Measurements from ENCODE around the gene MTHFD1L.
"Not testable (repeated sequence)": the region's sequence is repeated elsewhere in the genome, so short reads cannot be mapped to it uniquely, and the experiment has no call there.

Gene MTHFD1L

GRCh38 chr6:151067684-151068596 is 202.4 kb downstream of the MTHFD1L start:
- DNase-seq (ENCODE audit: low spot score): peak; percentile 99

DNA sequence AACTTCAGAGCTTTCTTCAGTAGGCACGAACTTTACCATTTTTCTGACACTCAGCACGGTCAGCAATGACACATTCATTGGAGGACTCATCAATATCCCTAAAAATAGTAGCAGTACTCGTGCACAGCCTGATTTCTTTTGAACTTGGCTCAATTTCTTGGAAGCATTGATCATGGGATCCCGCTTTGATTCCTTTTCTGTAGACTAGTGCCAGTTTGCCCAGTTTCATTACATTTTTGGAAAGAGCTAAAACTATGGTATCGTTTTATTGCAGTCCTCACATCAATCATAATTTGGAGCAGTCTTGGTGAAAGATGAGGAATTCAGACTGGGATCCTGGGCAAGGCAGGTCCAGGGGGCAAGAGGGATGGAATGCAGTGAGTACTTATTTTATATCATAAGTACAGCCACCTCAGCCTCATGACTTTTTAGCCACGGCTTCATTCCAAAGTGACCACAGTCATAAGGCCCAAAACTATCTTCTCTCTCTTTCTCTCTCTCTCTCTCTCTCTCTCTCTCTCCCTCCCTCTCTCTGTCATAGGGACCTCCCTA is 203.3 kb downstream of the MTHFD1L start:
- peak; percentile 84 for DNase-seq (ENCODE audit: low spot score)

- no peak for DNase-seq (ENCODE audit: low spot score)
Observed at GRCh38 chr6:151069641-151070040, 204.1 kb downstream of the MTHFD1L start.

- DNase-seq (ENCODE audit: low spot score): no peak
Observed at GRCh38 chr6:151070631-151071051, 205.1 kb downstream of the MTHFD1L start.

- peak; percentile 56 for DNase-seq (ENCODE audit: low spot score)
Observed at GRCh38 chr6:151071295-151071694, 205.8 kb downstream of the MTHFD1L start.

DNA sequence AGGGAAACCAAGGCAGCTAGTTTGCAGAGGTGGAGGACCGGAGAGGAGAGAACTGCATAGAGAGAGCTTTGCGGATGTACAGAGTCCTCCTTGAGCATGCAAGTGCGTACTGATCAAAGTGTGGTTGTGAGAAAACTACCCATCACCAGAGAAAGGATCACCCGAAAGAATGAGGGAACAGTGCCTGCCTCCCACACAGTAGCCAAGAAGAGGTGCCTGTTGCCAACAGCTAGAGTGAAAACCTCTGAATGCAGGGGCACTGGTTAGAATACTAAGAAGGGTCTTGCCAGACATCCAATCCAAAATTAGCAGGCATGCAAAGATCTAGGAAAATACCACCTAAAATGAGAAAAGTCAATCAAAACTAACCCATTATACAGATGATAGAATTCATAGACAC is 207.6 kb downstream of the MTHFD1L start:
- DNase-seq (ENCODE audit: low spot score): no peak

DNA sequence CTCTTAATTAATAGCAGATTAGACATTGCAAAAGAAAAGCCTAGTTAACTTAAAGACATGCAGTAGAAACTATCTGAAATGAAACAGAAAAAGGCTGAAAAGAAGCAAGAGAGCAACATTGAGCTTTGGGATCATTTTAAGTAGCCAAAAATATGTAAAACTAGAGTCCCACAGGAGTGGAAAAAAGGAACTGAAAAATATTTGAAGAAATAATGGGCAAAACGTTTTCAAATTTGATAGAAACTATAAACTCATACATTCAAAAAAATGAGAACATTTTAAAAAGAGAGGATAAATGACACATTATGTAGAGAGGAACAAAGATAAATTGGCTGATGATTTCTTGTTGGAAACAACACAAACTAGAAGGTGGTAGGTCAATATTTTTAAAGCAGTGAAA is 208.2 kb downstream of the MTHFD1L start:
- DNase-seq (ENCODE audit: low spot score): no peak

GRCh38 chr6:151075005-151075404 is 209.5 kb downstream of the MTHFD1L start:
- no peak for DNase-seq (ENCODE audit: low spot score)

DNA sequence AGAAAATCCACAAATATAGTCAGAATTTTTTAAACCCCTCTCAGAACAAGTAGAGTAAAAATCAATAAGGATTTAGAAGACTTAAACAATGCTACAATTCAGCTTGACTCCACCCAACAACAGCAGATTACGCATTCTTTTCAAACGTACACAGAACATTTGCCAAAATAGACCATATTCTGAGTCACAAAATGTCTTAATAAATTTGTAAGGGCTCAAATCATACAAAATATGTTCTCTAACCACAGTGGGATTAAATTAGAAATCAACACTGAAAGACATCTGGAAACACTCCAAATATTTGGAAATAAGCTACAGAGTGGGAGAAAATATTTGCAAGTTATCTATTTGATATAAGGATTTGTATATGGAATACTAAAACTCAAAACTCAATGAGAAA is 210.0 kb downstream of the MTHFD1L start:
- no peak for DNase-seq (ENCODE audit: low spot score)

DNA sequence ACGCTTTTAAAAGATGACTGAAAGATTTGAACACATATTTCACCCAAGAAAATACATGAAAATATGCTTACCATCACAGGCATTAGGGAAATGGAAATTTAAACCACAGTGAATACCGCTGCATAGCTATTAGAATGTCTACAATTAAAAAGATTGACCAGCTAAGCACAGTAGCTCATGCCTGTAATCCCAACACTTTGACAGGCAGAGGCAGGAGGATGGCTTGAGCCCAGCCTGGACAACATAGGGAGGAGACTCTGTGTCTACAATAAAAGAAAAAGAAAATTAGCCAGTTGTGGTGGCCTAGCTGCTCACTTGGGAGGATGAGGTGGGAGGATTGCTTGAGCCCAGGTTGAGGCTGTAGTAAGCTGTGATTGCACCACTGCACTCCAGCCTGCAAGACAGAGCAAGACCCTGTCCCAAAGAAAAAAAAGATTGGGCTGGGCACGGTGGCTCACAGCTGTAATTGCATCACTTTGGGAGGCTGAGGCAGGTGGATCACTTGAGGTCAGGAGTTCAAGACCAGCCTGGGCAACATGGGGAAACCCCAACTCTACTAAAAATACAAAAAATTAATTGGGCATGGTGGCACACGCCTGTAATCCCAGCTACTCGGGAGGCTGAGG is 210.5 kb downstream of the MTHFD1L start:
- DNase-seq (ENCODE audit: low spot score): no peak

GRCh38 chr6:151078655-151079054 is 213.2 kb downstream of the MTHFD1L start:
- DNase-seq (ENCODE audit: low spot score): no peak

GRCh38 chr6:151081656-151082055 is 216.2 kb downstream of the MTHFD1L start:
- no peak for DNase-seq (ENCODE audit: low spot score)

- DNase-seq (ENCODE audit: low spot score): peak; percentile 69
Observed at GRCh38 chr6:151082079-151082478, 216.6 kb downstream of the MTHFD1L start.

- DNase-seq (ENCODE audit: low spot score): no peak
Observed at GRCh38 chr6:151084275-151084674, 218.8 kb downstream of the MTHFD1L start.

DNA sequence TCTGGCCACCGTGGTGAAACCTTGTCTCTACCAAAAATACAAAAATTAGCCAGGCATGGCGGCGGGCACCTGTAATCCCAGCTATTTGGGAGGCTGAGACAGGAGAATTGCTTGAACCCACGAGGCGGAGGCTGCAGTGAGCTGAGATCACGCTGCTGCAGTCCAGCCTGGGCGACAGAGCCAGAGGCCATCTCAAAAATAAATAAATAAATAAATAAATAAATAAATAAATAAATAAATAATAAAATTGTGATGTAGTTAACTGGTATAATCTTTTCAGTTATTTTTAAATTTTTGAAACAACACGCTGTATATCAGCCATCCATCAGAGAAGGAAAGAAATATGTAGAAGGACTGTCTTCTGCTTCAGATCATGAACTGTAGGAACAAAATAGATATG is 221.6 kb downstream of the MTHFD1L start:
- DNase-seq (ENCODE audit: low spot score): not testable (repeated sequence)

DNA sequence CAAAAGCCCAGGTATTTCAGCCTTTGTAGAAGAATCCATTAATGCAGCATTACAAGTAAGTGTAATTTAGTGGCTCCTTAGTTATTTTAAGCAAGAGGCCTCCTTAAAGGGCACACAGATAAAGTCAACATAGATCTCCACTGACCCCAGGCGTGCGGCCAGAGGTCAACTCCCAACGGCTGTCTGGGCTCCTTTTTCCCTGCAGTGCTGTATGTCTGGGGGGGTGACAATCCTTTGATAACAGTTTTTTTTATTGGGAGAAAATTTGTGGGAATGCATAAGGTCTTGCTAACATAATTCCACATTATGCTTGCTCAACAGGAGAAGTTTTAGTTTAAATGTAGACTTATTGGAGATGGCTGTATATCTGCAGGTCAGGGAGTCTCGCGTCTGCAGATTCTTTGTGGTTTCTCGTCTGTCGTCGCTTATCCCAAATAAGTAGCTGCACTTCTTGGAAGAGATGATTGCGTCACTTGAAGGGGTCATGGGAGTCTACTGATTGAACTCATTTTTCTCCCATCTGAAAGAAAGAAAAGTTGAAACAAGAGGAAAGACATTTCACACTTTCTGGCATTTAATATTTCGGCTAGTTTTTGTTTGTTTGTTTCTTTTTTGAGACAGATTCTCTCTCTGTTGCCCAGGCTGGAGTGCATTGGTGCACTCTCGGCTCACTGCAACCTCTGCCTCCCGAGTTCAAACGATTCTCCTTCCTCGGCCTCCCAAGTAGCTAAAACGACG is 222.5 kb downstream of the MTHFD1L start:
- DNase-seq (ENCODE audit: low spot score): no peak

DNA sequence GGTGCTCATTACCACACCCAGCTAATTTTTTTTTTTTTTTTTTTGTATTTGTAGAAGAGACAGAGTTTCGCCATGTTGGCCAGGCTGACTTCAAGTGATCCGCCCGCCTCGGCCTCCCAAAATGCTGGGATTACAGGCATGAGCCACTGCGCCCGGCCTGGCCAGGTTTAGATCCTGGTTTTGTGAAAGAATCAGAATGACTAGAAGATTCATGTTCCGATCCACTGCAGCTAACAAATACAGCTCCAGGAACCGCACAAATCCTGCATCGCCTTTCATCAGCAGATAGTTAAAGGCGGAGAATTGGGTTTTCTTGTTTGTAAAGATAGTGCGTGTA is 223.1 kb downstream of the MTHFD1L start:
- DNase-seq (ENCODE audit: low spot score): no peak

DNA sequence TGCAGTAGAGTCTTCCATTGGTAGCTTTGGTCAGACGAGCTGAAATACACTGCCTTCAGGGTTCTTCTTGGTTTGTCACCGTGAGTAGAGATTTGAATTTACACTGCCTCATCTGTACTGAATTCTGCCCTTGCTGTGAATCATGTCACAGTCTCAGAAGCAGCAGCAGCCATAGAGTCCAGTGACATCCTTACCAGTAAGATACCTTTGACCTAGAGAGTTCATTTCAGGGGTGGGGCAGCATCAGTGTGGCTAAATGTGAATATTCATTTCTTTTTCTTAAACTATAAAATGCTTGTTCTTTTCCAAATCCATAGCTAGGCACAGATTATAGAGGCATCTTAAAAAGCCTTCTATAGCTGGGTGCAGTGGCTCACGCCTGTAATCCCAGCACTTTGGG is 223.5 kb downstream of the MTHFD1L start:
- DNase-seq (ENCODE audit: low spot score): no peak

- DNase-seq (ENCODE audit: low spot score): no peak
Observed at GRCh38 chr6:151089978-151090377, 224.5 kb downstream of the MTHFD1L start.

GRCh38 chr6:151091571-151091970 is 226.1 kb downstream of the MTHFD1L start:
- DNase-seq (ENCODE audit: low spot score): no peak

- DNase-seq (ENCODE audit: low spot score): no peak
Observed at GRCh38 chr6:151092591-151092990, 227.1 kb downstream of the MTHFD1L start.

- DNase-seq (ENCODE audit: low spot score): no peak
Observed at GRCh38 chr6:151093706-151094105, 228.2 kb downstream of the MTHFD1L start.

All from kidney tubule cell (primary cell).